Sigmoid colon (tissue), 4 donors: ENCODE measurements around the gene IRGQ.

Experiments used
- POLR2AphosphoS5 ChIP-seq, 4 donors: sonication (generic); formaldehyde crosslinking; IDR thresholded peaks; one replicate each; pipeline ENCODE4 v1.6.1; 2017; ENCODE audit warnings: antibody characterized with exemption in 4 of 4
- TF ChIP-seq, protein P1 (sequence below), 4 experiments: fragments of 450-650 bp in 3 of 4; fragments of 200-600 bp in 1 of 4; IDR thresholded peaks; one replicate each; pipeline ENCODE4 v1.5.1; 2016 to 2019; ENCODE audit warnings: antibody characterized with exemption in 4 of 4, mild to moderate bottlenecking in 3 of 4, moderate library complexity in 2 of 4

DNA sequence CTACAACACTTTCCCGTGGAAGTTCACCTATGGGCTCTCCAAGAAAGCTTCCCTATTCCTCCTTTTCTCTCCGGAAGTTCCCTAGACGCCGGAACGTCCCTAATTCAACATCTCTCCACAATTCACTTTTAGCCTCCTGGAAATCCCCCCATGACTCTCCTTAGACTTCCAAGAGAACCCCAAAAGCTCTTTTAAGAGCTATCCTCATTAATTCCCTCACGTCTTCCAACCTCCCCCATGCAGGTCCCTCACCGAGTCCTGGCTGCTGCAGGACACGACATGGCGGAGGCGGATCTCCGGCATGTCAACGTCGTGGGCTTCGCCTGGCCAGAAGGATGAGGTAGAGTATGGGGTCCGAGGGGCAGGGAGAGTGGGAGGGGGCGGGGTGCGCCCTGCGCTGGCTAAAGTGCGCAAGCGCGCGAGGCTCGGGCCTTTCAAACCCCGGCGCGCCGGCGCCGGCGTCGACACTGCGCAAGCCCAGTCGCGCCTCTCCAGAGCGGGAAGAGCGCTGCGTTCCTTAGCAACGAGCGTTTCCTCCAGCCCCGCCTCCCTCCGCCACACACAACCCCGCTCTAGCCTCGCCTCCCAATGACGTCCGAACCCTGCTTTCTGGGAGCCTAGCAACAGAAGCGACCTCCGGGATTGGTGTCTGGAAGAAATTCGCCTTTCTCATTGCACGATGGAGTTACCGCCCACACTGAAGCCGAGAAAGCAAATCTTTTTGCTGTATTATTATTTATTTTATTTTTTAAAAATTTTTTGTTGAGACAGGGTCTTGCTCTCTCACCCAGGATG, 20.6 kb downstream of the IRGQ start, which contains the start of the genes PINLYP and XRCC1:
- TF ChIP-seq, protein P1, sequence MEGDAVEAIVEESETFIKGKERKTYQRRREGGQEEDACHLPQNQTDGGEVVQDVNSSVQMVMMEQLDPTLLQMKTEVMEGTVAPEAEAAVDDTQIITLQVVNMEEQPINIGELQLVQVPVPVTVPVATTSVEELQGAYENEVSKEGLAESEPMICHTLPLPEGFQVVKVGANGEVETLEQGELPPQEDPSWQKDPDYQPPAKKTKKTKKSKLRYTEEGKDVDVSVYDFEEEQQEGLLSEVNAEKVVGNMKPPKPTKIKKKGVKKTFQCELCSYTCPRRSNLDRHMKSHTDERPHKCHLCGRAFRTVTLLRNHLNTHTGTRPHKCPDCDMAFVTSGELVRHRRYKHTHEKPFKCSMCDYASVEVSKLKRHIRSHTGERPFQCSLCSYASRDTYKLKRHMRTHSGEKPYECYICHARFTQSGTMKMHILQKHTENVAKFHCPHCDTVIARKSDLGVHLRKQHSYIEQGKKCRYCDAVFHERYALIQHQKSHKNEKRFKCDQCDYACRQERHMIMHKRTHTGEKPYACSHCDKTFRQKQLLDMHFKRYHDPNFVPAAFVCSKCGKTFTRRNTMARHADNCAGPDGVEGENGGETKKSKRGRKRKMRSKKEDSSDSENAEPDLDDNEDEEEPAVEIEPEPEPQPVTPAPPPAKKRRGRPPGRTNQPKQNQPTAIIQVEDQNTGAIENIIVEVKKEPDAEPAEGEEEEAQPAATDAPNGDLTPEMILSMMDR (IDR thresholded peaks at IDR 0.05): no peak
- TF ChIP-seq POLR2AphosphoS5 (IDR thresholded peaks at IDR 0.05): peak; percentile 66 to 82 (median 80)
